ENCODE results near the gene TYR. TPM values are rescaled to one million over a fixed set of nuclear protein-coding genes. Genes with fewer than 3 reads are reported as not detected.
"Not testable (repeated sequence)": the region's sequence is repeated elsewhere in the genome, so short reads cannot be mapped to it uniquely, and the experiment has no call there.

The TYR gene
- total RNA-seq, 1 experiment from 2014 or later: not detected

DNA sequence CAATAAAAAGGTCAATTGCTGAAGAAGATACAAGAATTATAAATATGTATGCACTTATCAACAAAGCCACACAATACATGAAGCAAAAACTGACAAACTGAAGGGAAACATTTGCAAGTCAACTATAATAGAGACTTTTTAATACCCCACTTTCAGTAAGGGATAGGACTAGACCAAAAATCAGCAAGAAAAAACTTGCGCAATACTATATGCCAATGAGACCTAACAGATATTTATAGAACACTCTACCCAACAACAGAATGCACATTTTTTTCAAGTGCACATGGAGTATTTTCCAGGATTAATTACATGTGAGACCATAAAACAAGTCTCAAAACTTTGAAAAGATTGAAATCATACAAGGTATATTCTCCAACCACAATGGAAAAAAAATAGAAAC, 83.8 kb downstream of the TYR start:
- H3K27me3 Mint-ChIP-seq (ENCODE audit: low read depth); DNase-seq (ENCODE audit: low spot score); H3K36me3 Mint-ChIP-seq; H3K27ac Mint-ChIP-seq; ATAC-seq; POLR2A ChIA-PET; CTCF ChIA-PET; H3K4me3 Mint-ChIP-seq: not testable (repeated sequence)
- Mint-ChIP-seq H3K4me1 (peaks cover 29% of the 10 kb centered on the region), H3K9me3 (peaks cover 13% of the 10 kb centered on the region)

DNA sequence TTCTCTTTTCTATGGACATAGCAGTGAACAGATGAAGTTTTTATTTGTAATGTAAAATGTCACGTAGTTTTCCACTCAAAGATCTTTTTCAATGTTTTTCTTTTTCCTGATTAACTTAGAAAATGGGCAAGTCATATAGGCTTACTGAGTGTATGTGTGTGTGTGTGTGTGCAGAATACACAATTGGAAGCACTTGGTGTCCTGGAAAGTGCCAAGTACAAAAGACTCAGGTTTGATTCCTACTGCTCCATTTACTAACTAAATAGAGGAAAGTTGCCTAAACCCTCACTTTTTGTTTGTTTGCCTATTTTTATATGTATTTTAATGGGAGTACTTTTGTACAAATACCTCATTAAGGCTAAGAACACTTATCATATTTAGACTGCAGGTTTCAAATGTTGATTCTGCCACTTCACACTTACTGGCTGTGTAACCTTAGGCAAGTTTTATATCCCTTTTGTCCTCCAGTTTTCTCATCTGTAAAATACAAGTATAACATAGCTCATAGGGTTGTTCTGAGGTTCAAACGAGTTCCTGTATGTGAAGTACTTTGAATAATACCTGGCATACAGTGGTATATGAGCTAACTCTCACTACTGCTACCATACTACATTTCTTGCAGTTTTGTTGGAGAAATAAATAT, 90.1 kb downstream of the TYR start:
- ChIA-PET CTCF (no interaction called here), POLR2A (no interaction called here)
- Mint-ChIP-seq H3K4me3 (no peak overlapping the region), H3K4me1 (peaks cover 22% of the 10 kb centered on the region), H3K27me3 (ENCODE audit: low read depth) (no peaks in the 10 kb centered on the region), H3K9me3 (peaks cover 20% of the 10 kb centered on the region), H3K36me3 (peaks cover 5% of the 10 kb centered on the region), H3K27ac (no peak overlapping the region)
- DNase-seq (ENCODE audit: low spot score): no peak
- ATAC-seq: no peak
- TF ChIP-seq, protein P1, sequence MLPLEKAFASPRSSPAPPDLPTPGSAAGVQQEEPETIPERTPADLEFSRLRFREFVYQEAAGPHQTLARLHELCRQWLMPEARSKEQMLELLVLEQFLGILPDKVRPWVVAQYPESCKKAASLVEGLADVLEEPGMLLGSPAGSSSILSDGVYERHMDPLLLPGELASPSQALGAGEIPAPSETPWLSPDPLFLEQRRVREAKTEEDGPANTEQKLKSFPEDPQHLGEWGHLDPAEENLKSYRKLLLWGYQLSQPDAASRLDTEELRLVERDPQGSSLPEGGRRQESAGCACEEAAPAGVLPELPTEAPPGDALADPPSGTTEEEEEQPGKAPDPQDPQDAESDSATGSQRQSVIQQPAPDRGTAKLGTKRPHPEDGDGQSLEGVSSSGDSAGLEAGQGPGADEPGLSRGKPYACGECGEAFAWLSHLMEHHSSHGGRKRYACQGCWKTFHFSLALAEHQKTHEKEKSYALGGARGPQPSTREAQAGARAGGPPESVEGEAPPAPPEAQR (CRISPR knock-in tag; IDR thresholded peaks at IDR 0.05): no peak
- no peak for TF ChIP-seq RORB (CRISPR knock-in tag; IDR thresholded peaks at IDR 0.05)
- no peak for TF ChIP-seq ZNF263 (CRISPR knock-in tag; IDR thresholded peaks at IDR 0.05; ENCODE audit: low read depth)
- TF ChIP-seq, protein P2, sequence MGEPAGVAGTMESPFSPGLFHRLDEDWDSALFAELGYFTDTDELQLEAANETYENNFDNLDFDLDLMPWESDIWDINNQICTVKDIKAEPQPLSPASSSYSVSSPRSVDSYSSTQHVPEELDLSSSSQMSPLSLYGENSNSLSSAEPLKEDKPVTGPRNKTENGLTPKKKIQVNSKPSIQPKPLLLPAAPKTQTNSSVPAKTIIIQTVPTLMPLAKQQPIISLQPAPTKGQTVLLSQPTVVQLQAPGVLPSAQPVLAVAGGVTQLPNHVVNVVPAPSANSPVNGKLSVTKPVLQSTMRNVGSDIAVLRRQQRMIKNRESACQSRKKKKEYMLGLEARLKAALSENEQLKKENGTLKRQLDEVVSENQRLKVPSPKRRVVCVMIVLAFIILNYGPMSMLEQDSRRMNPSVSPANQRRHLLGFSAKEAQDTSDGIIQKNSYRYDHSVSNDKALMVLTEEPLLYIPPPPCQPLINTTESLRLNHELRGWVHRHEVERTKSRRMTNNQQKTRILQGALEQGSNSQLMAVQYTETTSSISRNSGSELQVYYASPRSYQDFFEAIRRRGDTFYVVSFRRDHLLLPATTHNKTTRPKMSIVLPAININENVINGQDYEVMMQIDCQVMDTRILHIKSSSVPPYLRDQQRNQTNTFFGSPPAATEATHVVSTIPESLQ (CRISPR knock-in tag; IDR thresholded peaks at IDR 0.05): no peak
- no peak for TF ChIP-seq NR1H2 (CRISPR knock-in tag; IDR thresholded peaks at IDR 0.05)
- TF ChIP-seq ELF4 (CRISPR knock-in tag; IDR thresholded peaks at IDR 0.05; ENCODE audit: low read depth): no peak
- TF ChIP-seq, protein P3, sequence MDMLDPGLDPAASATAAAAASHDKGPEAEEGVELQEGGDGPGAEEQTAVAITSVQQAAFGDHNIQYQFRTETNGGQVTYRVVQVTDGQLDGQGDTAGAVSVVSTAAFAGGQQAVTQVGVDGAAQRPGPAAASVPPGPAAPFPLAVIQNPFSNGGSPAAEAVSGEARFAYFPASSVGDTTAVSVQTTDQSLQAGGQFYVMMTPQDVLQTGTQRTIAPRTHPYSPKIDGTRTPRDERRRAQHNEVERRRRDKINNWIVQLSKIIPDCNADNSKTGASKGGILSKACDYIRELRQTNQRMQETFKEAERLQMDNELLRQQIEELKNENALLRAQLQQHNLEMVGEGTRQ (CRISPR knock-in tag; IDR thresholded peaks at IDR 0.05): no peak
- no peak for TF ChIP-seq SMAD3 (CRISPR knock-in tag; IDR thresholded peaks at IDR 0.05; ENCODE audit: borderline replicate concordance)
- no peak for TF ChIP-seq SP1 (CRISPR knock-in tag; conservative IDR thresholded peaks at IDR 0.05)
- TF ChIP-seq, protein P4, sequence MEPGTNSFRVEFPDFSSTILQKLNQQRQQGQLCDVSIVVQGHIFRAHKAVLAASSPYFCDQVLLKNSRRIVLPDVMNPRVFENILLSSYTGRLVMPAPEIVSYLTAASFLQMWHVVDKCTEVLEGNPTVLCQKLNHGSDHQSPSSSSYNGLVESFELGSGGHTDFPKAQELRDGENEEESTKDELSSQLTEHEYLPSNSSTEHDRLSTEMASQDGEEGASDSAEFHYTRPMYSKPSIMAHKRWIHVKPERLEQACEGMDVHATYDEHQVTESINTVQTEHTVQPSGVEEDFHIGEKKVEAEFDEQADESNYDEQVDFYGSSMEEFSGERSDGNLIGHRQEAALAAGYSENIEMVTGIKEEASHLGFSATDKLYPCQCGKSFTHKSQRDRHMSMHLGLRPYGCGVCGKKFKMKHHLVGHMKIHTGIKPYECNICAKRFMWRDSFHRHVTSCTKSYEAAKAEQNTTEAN (CRISPR knock-in tag; IDR thresholded peaks at IDR 0.05): no peak
- no peak for TF ChIP-seq ZNF423 (CRISPR knock-in tag; IDR thresholded peaks at IDR 0.05)
- no peak for TF ChIP-seq ZNF317 (CRISPR knock-in tag; IDR thresholded peaks at IDR 0.05; ENCODE audit: borderline replicate concordance, low read depth)
- TF ChIP-seq CBFB (CRISPR knock-in tag; IDR thresholded peaks at IDR 0.05; ENCODE audit: low read depth): no peak

DNA sequence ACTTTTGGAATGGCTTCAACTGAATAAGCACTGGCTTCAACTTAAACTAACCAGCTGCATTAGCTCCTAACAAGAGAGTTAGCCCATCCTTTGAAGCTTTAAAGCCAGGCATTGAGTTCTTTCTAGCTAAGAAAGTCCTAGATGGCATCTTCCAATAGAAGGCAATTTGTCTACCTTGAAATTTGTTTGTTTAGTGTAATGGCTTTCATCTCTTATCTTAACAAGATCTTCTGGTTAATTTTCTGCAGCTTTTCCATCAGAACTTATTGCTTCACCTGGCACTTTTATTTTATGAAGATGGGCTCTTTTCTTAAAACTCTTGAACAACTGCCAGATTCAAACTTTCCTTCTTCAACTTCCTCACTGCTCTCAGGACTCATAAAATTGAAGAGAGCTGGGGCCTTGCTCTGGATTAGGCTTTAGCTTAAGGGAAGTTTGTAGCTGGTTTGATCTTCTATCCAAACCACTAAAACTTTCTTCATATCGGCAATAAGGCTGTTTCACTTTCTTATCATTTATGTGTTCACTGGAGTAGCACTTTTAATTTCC, 94.9 kb downstream of the TYR start:
- CTCF ChIA-PET; H3K27me3 Mint-ChIP-seq (ENCODE audit: low read depth); H3K36me3 Mint-ChIP-seq; DNase-seq (ENCODE audit: low spot score); ATAC-seq; H3K27ac Mint-ChIP-seq; H3K4me3 Mint-ChIP-seq; POLR2A ChIA-PET: not testable (repeated sequence)
- Mint-ChIP-seq H3K9me3 (peaks cover 11% of the 10 kb centered on the region), H3K4me1 (peaks cover 19% of the 10 kb centered on the region)

DNA sequence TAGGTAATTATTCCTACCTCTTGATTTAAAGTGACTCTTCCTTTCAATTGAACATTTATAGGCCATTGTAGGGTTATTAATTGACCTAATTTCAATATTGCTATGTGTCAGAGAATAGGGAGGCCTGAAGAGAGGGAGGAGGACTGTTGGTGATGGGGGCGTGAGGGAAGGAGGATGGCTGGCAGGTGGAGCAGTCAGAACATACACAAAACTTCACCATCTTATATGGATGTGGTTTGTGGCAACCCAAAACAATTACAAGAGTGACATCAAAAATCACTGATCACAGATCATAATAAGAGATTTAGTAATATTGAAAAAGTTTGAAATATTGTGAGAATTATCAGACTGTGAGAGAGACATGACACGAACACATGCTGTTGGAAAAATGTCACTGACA, 95.5 kb downstream of the TYR start:
- H3K4me3 Mint-ChIP-seq; ATAC-seq; CTCF ChIA-PET; H3K27me3 Mint-ChIP-seq (ENCODE audit: low read depth); H3K36me3 Mint-ChIP-seq; POLR2A ChIA-PET; DNase-seq (ENCODE audit: low spot score); H3K27ac Mint-ChIP-seq: not testable (repeated sequence)
- Mint-ChIP-seq H3K9me3 (peaks cover 11% of the 10 kb centered on the region), H3K4me1 (peaks cover 23% of the 10 kb centered on the region)
